SK-N-SH (cell line): ENCODE results near the gene NEDD8. TPM values are rescaled to one million over a fixed set of nuclear protein-coding genes. Genes with fewer than 3 reads are reported as not detected.

ENCODE experiments used
- CTCF ChIA-PET: fragments of 300-600, 350-600 bp; formaldehyde crosslinking; extraction: SDS; loops from one replicate; lab custom pipeline; 2021; lab: Yijun Ruan, JAX
- POLR2A ChIA-PET: fragments of 350-600 bp; sonication (Branson Sonifier 250); formaldehyde crosslinking; extraction: SDS; loops from one replicate; lab custom pipeline; 2020; ENCODE audit warnings: antibody characterized with exemption, inconsistent platforms; lab: Yijun Ruan, JAX
- DNase-seq: peaks from one replicate; pipeline ENCODE4 v3.0.0; 2012
- H2AFZ ChIP-seq: fragments of 200-600 bp; sonication (generic); 2 replicates; pipeline ENCODE4 v1.8.1; 2016; ENCODE audit warnings: antibody characterized with exemption, mild to moderate bottlenecking, low read depth
- H3F3A ChIP-seq: fragments of 200-600 bp; sonication (generic); replicated peaks from 2 replicates; pipeline ENCODE3; 2016; ENCODE audit warnings: antibody characterized with exemption, mild to moderate bottlenecking; ENCODE audit not compliant: insufficient read depth
- H3K27ac ChIP-seq, 2 experiments: fragments of 200-500 bp in 1 of 2; fragments of 200-600 bp in 1 of 2; sonication (Bioruptor generic) in 1 of 2; sonication (generic), shearing (Covaris generic) in 1 of 2; 2 replicates each; pipeline versions ENCODE4 v1.5.1 to v1.6.1; 2014 to 2016; ENCODE audit warnings: low read depth in 2 of 2, inconsistent platforms in 1 of 2, low read length in 1 of 2, mild to moderate bottlenecking in 1 of 2, mixed read lengths in 1 of 2
- H3K27me3 ChIP-seq: fragments of 200-600 bp; sonication (generic), shearing (Covaris generic); 2 replicates; pipeline ENCODE4 v1.6.1; 2016; ENCODE audit warnings: mixed run types; ENCODE audit not compliant: insufficient read depth
- H3K36me3 ChIP-seq, 2 experiments: fragments of 200-500 bp in 1 of 2; fragments of 200-600 bp in 1 of 2; sonication (Bioruptor generic) in 1 of 2; sonication (generic) in 1 of 2; replicated peaks in 1 of 2; 2 replicates each; pipeline versions ENCODE3 to v1.5.1; 2014 to 2016; ENCODE audit warnings: low read length in 1 of 2, mild to moderate bottlenecking in 1 of 2; ENCODE audit not compliant: insufficient read depth in 2 of 2, control insufficient read depth in 1 of 2
- H3K4me1 ChIP-seq, 2 experiments: fragments of 200-500 bp in 1 of 2; fragments of 200-600 bp in 1 of 2; sonication (Bioruptor generic) in 1 of 2; sonication (generic), shearing (Covaris generic) in 1 of 2; 2 replicates each; pipeline versions ENCODE4 v1.5.1 to v1.6.1; 2014 to 2016; ENCODE audit warnings: low read depth in 1 of 2, low read length in 1 of 2, mixed run types in 1 of 2; ENCODE audit not compliant: insufficient read depth in 2 of 2, control insufficient read depth in 1 of 2
- H3K4me2 ChIP-seq: fragments of 200-600 bp; sonication (generic), shearing (Covaris generic); 2 replicates; pipeline ENCODE4 v1.6.1; 2017; ENCODE audit warnings: mixed run types
- H3K4me3 ChIP-seq, 2 experiments: fragments of 200-500 bp in 1 of 2; fragments of 200-600 bp in 1 of 2; sonication (Bioruptor generic) in 1 of 2; sonication (generic), shearing (Covaris generic) in 1 of 2; 2 replicates each; pipeline versions ENCODE4 v1.5.1 to v1.8.1; 2014 to 2016; ENCODE audit warnings: low read depth in 2 of 2, inconsistent platforms in 1 of 2, low read length in 1 of 2, mild to moderate bottlenecking in 1 of 2, mixed read lengths in 1 of 2, moderate library complexity in 1 of 2
- H3K79me2 ChIP-seq: fragments of 200-600 bp; sonication (generic); 2 replicates; pipeline ENCODE4 v1.8.1; 2017; ENCODE audit warnings: mild to moderate bottlenecking; ENCODE audit not compliant: insufficient read depth
- H3K9ac ChIP-seq: fragments of 200-600 bp; sonication (generic); 2 replicates; pipeline ENCODE4 v1.6.1; 2017; ENCODE audit warnings: mixed run types
- H3K9me2 ChIP-seq: fragments of 200-600 bp; sonication (generic); 2 replicates; pipeline ENCODE4 v1.6.1; 2017; ENCODE audit warnings: mixed run types
- H3K9me3 ChIP-seq: fragments of 200-600 bp; sonication (generic); 2 replicates; pipeline ENCODE4 v1.6.1; 2017; ENCODE audit warnings: mixed run types, mild to moderate bottlenecking, moderate library complexity
- H4K20me1 ChIP-seq: fragments of 200-600 bp; sonication (generic); 2 replicates; pipeline ENCODE4 v1.6.1; 2017; ENCODE audit warnings: mild to moderate bottlenecking, mixed run types; ENCODE audit not compliant: insufficient read depth
- CHD2 ChIP-seq: fragments of 150-350 bp; IDR thresholded peaks from 2 replicates; pipeline ENCODE4 v1.6.1; 2018; ENCODE audit warnings: low read length; ENCODE audit not compliant: partially characterized antibody
- EP300 ChIP-seq, 2 experiments: IDR thresholded peaks; 2 replicates each; pipeline versions ENCODE4 v1.4.0 to v1.6.1; 2012; ENCODE audit warnings: borderline replicate concordance in 1 of 2, low read depth in 1 of 2, low read length in 1 of 2
- EZH2phosphoT487 ChIP-seq: fragments of 200-600 bp; sonication (generic); IDR thresholded peaks from 2 replicates; pipeline ENCODE4 v1.6.1; 2017; ENCODE audit warnings: low read depth, mixed run types, mild to moderate bottlenecking, antibody characterized with exemption, moderate library complexity, borderline replicate concordance
- FOXM1 ChIP-seq: IDR thresholded peaks from 2 replicates; pipeline ENCODE4 v1.4.0; 2012; ENCODE audit warnings: low read depth, mild to moderate bottlenecking
- GATA2 ChIP-seq: sonication (generic); formaldehyde crosslinking; IDR thresholded peaks from 2 replicates; pipeline ENCODE4 v1.5.0; 2020; ENCODE audit warnings: mild to moderate bottlenecking, missing genetic modification reagents
- JUND ChIP-seq: IDR thresholded peaks from 2 replicates; pipeline ENCODE4 v1.4.0; 2012
- MEF2A ChIP-seq: IDR thresholded peaks from 2 replicates; pipeline ENCODE4 v1.4.0; 2012; ENCODE audit warnings: low read depth, borderline replicate concordance
- NFIC ChIP-seq: IDR thresholded peaks from 2 replicates; pipeline ENCODE4 v1.4.0; 2012; ENCODE audit warnings: borderline replicate concordance
- NRF1 ChIP-seq: IDR thresholded peaks from 2 replicates; pipeline ENCODE4 v1.6.1; 2012; ENCODE audit warnings: low read depth, mild to moderate bottlenecking, low read length
- POLR2AphosphoS5 ChIP-seq: IDR thresholded peaks from 2 replicates; pipeline ENCODE4 v1.6.1; 2012; ENCODE audit warnings: low read depth, low read length
- RCOR1 ChIP-seq: fragments of 150-350 bp; IDR thresholded peaks from 2 replicates; pipeline ENCODE4 v1.6.1; 2017; ENCODE audit warnings: antibody characterized with exemption, low read length
- RXRA ChIP-seq: IDR thresholded peaks from 2 replicates; pipeline ENCODE4 v1.4.0; 2012; ENCODE audit warnings: low read depth, mild to moderate bottlenecking, borderline replicate concordance
- SIN3A ChIP-seq: IDR thresholded peaks from 2 replicates; pipeline ENCODE4 v1.6.1; 2012; ENCODE audit warnings: low read depth, mild to moderate bottlenecking, low read length, moderate library complexity, borderline replicate concordance
- TEAD4 ChIP-seq: IDR thresholded peaks from 2 replicates; pipeline ENCODE4 v1.4.0; 2012; ENCODE audit warnings: mild to moderate bottlenecking, borderline replicate concordance; ENCODE audit not compliant: insufficient read depth
- YY1 ChIP-seq: IDR thresholded peaks from 2 replicates; pipeline ENCODE4 v1.4.0; 2012; ENCODE audit warnings: low read depth, mild to moderate bottlenecking
- WGBS: methylation state at CpG from one replicate; pipeline ENCODE4 v1.1.6; 2017; ENCODE audit warnings: low lambda C conversion rate; 5-methylcytosine and 5-hydroxymethylcytosine counted together
- polyA plus RNA-seq, 3 experiments: library from polyadenylated mRNA; depleted of rRNA; stranded (reverse); fragments of >200 nt; gene quantifications; 2 replicates each; pipeline ENCODE4 v1.2.3, GENCODE V29; 2012
- TF ChIP-seq, protein P1 (sequence below): IDR thresholded peaks from 2 replicates; pipeline ENCODE4; 2012
- TF ChIP-seq, protein P2 (sequence below): IDR thresholded peaks from 2 replicates; pipeline ENCODE4 v1.4.0; 2012; ENCODE audit warnings: low read depth, borderline replicate concordance
- TF ChIP-seq, protein P3 (sequence below): fragments of 150-350 bp; IDR thresholded peaks from 2 replicates; pipeline ENCODE4 v1.6.1; 2016; ENCODE audit warnings: mild to moderate bottlenecking, low read depth, low read length
- TF ChIP-seq, protein P4 (sequence below): IDR thresholded peaks from 2 replicates; pipeline ENCODE4 v1.4.0; 2012; ENCODE audit warnings: low read depth, borderline replicate concordance
- TF ChIP-seq, protein P5 (sequence below): IDR thresholded peaks from 2 replicates; pipeline ENCODE4 v1.4.0; 2012; ENCODE audit warnings: low read depth

NEDD8 gene
- polyA plus RNA-seq, 1 of the 3 experiments (the other 2 are of a cell fraction), result 534 TPM

DNA sequence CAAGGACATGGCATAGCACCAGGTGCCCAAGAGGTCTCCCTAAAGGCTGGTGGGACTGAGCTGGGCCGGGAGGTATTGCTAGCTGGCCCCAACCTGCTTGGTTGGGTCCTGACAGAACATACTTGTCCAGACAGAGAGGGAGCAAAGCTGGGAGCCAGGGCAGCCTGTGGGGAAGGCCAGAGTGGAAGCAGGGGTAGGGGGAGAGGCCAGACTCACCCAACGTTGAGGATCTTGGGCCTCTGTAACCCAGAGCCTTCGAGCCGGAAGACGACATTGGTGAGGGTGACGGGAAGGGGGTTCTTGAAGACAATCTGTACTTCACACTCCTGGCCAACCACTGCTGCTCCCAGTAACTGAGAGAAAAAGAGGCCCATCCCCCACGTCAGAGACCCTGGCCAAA, 21.8 kb upstream of the NEDD8 start:
- H2AFZ ChIP-seq, result no peak overlapping the region
- DNase-seq, result no peak
- CTCF ChIA-PET, result interaction anchor here (1.8 to 4.5 kb wide), 2 partner anchors 11 to 17 kb away, joined by 4 to 31 read pairs; partner anchors contain the start of genes RABGGTA and TINF2
- H3K9ac ChIP-seq, result no peak overlapping the region
- H3K27ac ChIP-seq, result no peak overlapping the region
- peaks cover 0 to 3% of the 10 kb centered on the region in 2 experiments for H3K36me3 ChIP-seq
- H3K79me2 ChIP-seq, result no peaks in the 10 kb centered on the region
- H3K4me1 ChIP-seq, result peaks cover 0 to 2% of the 10 kb centered on the region in 2 experiments; a peak in 1 of 4 replicates
- H3K9me3 ChIP-seq, result no peaks in the 10 kb centered on the region
- TF ChIP-seq NFIC, result no peak
- TF ChIP-seq TEAD4, result no peak
- TF ChIP-seq POLR2AphosphoS5, result no peak
- no peak for TF ChIP-seq YY1
- no peak for TF ChIP-seq SIN3A
- TF ChIP-seq, protein P1, sequence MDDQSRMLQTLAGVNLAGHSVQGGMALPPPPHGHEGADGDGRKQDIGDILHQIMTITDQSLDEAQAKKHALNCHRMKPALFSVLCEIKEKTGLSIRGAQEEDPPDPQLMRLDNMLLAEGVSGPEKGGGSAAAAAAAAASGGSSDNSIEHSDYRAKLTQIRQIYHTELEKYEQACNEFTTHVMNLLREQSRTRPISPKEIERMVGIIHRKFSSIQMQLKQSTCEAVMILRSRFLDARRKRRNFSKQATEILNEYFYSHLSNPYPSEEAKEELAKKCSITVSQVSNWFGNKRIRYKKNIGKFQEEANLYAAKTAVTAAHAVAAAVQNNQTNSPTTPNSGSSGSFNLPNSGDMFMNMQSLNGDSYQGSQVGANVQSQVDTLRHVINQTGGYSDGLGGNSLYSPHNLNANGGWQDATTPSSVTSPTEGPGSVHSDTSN, result no peak
- no peak for TF ChIP-seq RXRA
- TF ChIP-seq EZH2phosphoT487, result no peak
- TF ChIP-seq JUND, result no peak
- TF ChIP-seq MEF2A, result no peak
- no peak for TF ChIP-seq FOXM1
- TF ChIP-seq RCOR1, result no peak
- TF ChIP-seq CHD2, result no peak
- TF ChIP-seq, all 33 proteins: peak for 0
- POLR2A ChIA-PET, result no interaction called here
- 74% methylated on average over 7 of the region's 7 CpGs for WGBS
- Histone ChIP-seq H3K4me3 (no peak overlapping the region), H3F3A (peaks cover 5% of the 10 kb centered on the region), H3K27me3 (no peaks in the 10 kb centered on the region), H3K4me2 (no peak overlapping the region), H4K20me1 (no peaks in the 10 kb centered on the region), H3K9me2 (no peaks in the 10 kb centered on the region)

DNA sequence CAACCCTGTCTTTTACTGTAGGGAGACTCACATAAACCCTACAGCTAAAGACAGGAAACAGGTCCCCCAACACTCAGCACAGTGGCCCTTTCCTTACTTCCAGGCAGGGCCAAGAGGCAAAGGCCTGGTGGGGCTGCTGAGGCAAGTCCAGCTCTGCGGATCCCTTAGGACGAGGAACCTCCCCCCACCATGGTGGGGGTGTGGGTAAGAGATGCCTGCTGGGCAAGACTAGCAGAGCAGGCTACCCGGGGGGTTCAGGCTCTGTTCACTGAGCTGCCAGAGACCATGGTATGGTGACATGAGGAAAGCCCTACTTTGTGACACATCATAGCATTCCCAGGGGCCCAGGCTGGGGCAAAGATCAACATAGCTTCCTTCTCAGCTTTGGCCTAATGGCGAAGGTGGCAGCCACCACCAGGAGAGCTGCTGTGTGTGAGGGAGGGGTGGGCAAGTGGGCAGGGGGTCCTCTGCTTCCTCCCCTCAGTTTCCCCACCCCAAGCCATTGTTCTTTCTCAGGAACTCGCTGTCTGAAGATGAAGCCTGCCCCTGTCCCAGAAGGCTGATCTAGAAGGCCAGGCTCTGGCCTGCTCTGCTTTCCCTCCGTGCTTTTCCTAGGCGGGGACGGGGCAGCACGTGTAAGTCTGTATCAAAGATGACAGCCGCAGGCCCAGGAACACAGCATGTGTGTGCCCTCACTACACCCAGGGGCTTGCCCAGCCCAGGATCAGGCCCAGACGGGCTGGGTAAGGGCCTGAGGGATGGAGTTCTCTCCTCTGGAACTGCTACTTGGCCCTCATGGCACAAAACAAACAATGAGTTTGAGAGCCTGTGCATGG, 20.3 kb upstream of the NEDD8 start:
- no peaks in the 10 kb centered on the region for H3F3A ChIP-seq
- peaks cover 0 to under 1% of the 10 kb centered on the region in 2 experiments for H3K36me3 ChIP-seq
- H3K9me2 ChIP-seq, result no peaks in the 10 kb centered on the region
- H3K27ac ChIP-seq, result no peak overlapping the region
- ChIA-PET POLR2A (no interaction called here), CTCF (interaction anchor here (0.7 to 4.5 kb wide), 7 partner anchors 10 to 185 kb away, joined by 3 to 31 read pairs (median 6); partner anchors contain the start of genes CIDEB, RABGGTA and TINF2)
- no peaks in the 10 kb centered on the region for H4K20me1 ChIP-seq
- H3K4me1 ChIP-seq, result no peaks in the 10 kb centered on the region
- no peaks in the 10 kb centered on the region for H3K27me3 ChIP-seq
- no peaks in the 10 kb centered on the region for H3K79me2 ChIP-seq
- DNase-seq, result no peak
- 84% methylated on average over 10 of the region's 11 CpGs for WGBS
- no peak overlapping the region for H3K4me3 ChIP-seq
- no peaks in the 10 kb centered on the region for H3K9me3 ChIP-seq
- TF ChIP-seq RCOR1, result no peak
- TF ChIP-seq, protein P2, sequence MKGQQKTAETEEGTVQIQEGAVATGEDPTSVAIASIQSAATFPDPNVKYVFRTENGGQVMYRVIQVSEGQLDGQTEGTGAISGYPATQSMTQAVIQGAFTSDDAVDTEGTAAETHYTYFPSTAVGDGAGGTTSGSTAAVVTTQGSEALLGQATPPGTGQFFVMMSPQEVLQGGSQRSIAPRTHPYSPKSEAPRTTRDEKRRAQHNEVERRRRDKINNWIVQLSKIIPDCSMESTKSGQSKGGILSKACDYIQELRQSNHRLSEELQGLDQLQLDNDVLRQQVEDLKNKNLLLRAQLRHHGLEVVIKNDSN, result no peak
- no peak for TF ChIP-seq JUND
- no peak for TF ChIP-seq GATA2 (CRISPR knock-in tag)
- no peak for TF ChIP-seq POLR2AphosphoS5
- TF ChIP-seq EP300 (IDR thresholded peaks at IDR 0.05; ENCODE audit: borderline replicate concordance in 1 of 2, low read depth in 1 of 2, low read length in 1 of 2), result no peak
- TF ChIP-seq TEAD4, result no peak
- TF ChIP-seq, protein P3, sequence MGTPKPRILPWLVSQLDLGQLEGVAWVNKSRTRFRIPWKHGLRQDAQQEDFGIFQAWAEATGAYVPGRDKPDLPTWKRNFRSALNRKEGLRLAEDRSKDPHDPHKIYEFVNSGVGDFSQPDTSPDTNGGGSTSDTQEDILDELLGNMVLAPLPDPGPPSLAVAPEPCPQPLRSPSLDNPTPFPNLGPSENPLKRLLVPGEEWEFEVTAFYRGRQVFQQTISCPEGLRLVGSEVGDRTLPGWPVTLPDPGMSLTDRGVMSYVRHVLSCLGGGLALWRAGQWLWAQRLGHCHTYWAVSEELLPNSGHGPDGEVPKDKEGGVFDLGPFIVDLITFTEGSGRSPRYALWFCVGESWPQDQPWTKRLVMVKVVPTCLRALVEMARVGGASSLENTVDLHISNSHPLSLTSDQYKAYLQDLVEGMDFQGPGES, result no peak
- TF ChIP-seq, protein P4, sequence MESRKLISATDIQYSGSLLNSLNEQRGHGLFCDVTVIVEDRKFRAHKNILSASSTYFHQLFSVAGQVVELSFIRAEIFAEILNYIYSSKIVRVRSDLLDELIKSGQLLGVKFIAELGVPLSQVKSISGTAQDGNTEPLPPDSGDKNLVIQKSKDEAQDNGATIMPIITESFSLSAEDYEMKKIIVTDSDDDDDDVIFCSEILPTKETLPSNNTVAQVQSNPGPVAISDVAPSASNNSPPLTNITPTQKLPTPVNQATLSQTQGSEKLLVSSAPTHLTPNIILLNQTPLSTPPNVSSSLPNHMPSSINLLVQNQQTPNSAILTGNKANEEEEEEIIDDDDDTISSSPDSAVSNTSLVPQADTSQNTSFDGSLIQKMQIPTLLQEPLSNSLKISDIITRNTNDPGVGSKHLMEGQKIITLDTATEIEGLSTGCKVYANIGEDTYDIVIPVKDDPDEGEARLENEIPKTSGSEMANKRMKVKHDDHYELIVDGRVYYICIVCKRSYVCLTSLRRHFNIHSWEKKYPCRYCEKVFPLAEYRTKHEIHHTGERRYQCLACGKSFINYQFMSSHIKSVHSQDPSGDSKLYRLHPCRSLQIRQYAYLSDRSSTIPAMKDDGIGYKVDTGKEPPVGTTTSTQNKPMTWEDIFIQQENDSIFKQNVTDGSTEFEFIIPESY, result no peak
- TF ChIP-seq CHD2, result no peak
- no peak for TF ChIP-seq NRF1
- no peak for TF ChIP-seq RXRA
- no peak for TF ChIP-seq MEF2A
- TF ChIP-seq, protein P5, sequence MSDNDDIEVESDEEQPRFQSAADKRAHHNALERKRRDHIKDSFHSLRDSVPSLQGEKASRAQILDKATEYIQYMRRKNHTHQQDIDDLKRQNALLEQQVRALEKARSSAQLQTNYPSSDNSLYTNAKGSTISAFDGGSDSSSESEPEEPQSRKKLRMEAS, result no peak
- H3K9ac ChIP-seq, result no peak overlapping the region
- H2AFZ ChIP-seq, result no peak overlapping the region
- no peak overlapping the region for H3K4me2 ChIP-seq
